HG03097 (cell line): ENCODE data around the gene FLNB.
"Not testable (repeated sequence)": the region's sequence is repeated elsewhere in the genome, so short reads cannot be mapped to it uniquely, and the experiment has no call there.

ENCODE experiments used
- ATAC-seq: cut with Tn5 transposase; IDR thresholded peaks from one replicate; pipeline ENCODE4 v1.9.1; 2021; ENCODE audit not compliant: unreplicated experiment, low FRiP score

FLNB gene

DNA sequence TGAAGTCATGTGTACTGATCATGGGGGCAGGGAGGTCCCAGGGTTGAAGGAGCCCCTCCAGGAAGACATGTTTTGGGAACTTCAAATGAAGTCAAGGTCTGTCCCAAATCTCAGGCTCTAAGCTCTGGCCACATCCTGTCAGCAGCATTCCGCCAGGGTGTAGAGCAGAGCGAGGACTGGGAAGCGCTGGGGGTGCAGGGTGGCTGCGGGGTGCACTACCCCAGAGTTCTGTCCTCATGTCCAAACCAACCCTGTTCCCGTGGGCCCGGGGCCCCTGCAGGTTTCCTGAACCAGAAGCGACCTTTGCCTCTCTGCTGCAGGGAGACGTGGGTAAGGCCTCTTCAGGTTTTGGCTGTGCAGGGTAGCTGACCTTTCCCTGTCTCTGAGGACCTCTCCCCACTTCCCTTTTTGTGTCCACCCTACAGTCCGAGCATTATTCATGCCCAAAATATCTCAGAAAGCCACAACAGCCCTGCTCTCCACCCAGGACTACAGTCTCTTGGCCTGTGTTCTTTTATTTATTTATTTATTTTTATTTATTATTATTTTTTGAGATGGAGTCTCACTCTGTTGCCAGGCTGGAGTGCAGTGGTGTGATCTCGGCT lies 26.6 kb upstream of the FLNB start:
- no peak for ATAC-seq

DNA sequence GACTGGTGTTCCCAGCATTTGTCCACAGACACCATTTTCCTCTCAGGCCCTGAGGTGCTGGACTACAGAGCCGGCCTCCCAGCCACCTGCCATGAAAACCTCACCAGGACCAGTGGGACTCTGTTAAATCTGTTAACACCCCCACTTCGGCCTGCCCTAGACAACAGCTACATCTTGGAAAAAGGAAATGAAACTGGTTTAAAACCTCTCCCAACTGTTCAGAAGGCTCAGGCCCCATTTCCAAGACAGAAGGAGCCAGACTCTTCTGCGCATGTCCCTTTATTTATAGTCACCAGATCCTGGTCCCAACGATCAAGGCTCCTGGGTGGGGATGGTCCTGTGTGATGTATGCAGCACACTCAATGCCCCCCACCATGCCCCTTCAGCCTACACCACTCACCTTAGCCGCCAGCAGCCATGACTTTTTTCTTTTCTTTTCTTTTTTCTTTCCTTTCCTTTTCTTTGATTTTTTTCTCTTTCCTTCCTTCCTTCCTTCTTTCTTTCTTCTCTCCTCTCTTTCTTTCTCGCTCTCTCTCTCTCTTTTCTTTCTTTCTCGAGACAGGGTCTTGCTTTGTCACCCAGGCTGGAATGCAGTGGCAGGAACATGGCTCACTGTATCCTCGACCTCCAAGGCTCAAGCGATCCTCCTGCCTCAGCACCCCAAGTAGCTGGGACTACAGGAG lies 25.5 kb upstream of the FLNB start:
- ATAC-seq, result no peak

DNA sequence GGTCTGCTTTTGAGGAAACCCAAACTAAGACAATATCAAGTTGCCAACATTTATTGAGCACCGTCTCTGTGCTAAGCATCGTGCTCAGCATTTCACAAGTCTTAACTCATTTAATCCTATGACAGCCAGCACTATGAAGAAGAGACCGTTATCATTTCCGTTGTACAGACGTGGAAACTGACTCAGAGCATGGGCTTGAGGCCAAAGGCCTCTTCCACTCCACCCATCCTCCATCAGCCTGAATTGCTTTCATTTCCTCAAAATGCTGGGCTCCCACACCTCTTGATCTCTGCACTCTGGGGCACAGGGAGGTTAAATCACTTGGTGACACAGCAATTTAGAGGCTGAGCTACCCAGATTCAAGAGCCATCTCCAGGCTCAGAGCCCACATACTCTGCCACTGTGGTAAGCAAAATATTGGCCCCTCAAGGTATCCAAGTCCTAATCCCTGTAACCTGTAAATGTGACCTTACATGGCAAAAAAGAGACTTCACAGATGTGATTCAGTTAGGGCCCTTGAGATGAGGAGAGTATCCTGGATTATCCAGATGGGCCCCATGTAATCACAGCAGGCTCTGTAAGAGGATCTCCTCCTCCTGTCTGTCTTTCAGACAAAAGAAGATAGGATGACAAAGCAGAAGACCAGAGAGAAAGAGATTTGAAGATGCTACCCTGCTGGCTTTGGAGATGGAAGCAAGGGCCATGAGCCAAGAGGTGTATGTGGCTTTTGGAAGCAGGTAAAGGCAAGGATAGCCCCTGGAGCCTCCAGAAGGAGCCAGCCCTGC lies 24.3 kb upstream of the FLNB start:
- ATAC-seq, result peak; percentile 91

DNA sequence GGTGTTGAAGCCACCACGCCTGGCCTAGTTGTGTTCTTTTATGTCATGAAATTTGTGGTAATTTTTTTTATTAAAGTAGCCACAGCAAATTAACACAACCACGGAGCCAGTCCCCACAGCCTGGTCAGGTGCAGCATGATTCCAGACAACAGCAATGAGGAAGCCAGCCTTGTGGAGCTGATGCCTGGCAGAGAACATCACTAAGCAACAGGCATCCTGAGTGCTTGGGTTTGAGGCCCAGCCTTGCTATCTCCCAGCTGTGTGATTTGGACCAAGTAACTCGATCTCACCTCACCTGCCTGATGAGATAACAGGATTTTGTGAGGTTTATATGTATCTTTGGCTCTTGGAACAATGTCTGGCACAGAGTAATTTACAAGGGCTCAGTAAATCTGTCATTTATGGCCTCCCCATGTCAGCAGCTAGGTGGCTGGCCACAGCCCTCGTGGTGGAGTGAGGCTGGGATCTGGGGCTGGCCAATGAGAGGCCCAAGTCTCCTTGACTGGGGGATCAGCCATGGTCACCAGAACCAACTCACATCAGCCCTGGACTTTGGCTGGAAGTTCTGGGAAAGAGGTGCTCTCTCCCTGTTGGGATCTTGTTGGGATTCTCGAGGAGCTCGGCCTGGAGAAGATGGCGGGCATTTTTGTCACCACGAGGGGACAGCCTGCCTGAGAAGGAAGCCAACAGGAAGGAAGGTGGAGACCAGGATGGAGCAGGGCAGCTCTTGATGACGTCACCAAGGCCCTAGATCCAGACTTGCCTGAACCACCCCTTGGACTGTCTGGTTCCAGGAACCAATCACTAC lies 22.8 kb upstream of the FLNB start:
- no peak for ATAC-seq

DNA sequence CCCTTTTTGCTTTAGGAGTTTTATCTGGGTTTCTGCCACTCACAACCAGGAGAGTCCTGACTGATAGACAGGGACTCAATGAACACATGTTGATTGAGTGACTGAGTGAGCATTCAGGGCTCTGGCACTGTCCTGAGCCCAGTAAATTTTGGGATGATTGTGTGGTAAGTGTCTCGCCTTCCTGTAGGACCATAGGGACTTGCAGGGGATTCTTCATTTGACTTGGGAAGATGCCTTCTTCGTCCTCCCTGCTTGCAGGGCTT lies 22.3 kb upstream of the FLNB start:
- no peak for ATAC-seq

- no peak for ATAC-seq
These were observed 22.0 kb upstream of the FLNB start for GRCh38 chr3:57986261-57986660.

- not testable (repeated sequence) for ATAC-seq
These were observed 19.0 kb upstream of the FLNB start for GRCh38 chr3:57989198-57989597.

- ATAC-seq, result no peak
These were observed 18.6 kb upstream of the FLNB start for GRCh38 chr3:57989646-57990045.

- no peak for ATAC-seq
These were observed 15.6 kb upstream of the FLNB start for GRCh38 chr3:57992452-57993213.

GRCh38 chr3:57998366-57999283 lies 9.6 kb upstream of the FLNB start:
- ATAC-seq, result no peak

- no peak for ATAC-seq
These were observed 8.7 kb upstream of the FLNB start for GRCh38 chr3:57999417-58000115.

DNA sequence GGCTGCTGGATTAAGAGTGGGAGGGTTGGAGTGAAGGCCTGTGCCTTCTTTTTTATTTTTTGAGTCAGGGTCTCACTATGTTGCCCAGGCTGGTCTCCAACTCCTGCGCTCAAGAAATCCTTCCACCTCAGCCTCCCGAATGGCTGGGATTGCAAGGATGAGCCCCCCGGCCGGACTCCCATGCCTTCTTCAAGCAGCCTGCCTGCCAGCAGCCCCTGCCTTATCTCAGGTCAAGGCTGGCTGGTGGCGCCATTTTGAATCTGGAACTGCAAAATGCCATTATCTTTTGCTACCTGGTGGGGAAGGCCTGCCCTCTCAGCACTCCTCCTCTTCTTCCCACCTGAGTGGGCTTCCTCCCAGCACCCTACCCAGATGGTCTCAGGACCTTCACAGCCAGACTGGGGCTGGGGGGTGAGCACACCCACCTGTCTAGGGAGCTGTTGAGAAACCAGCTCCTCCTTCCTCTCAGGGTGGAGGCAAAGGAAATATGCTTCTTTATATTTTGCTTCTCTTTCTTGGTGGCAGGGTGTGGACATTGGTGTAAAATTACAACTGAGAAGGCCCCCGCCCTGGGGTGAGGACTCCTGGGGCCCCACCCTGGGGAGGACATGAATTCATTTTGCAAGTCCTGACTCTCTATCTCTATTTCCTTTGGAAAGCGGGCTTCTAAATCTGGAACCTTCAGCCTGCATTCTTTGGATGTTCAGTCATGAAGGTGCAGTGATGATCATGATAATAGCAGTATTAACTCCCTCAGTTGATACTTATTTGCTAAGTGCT lies 7.7 kb upstream of the FLNB start:
- ATAC-seq, result no peak

GRCh38 chr3:58001086-58001467 lies 7.1 kb upstream of the FLNB start:
- ATAC-seq, result no peak

DNA sequence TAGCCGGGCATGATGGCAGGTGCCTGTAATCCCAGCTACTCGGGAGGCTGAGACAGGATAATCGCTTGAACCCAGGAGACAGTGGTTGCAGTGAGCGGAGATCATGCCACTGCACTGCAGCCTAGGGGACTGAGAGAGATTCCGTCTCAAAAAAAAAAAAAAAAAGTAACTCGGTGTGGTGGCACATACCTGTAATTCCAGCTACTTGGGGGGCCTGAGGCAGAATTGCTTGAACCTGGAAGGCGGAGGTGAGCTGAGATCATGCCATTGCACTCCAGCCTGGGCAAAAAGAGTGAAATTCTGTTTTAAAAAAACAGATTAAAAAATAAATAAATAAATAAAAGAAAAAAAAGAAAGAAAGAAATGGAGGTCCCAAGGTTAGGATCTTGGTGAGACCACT lies 6.2 kb upstream of the FLNB start:
- ATAC-seq, result no peak

DNA sequence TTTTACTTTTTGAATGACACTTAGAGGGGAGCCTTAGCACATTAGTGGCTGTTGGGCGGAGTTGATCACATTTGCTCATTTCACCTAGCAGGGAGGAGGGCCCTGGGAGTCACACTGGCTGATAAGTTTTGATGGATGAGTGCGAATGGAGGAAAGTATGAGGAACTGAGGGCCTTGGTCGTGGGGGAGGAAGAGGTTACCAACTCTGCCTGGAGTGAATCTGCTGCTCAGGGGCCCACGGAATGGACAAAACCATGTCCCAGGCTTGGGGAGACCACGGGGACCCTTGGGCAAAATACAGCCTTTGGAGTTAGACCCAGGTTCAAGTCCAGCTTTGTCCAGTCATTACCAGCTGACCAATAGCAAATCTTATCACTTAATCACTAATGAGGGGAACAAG lies 5.1 kb upstream of the FLNB start:
- ATAC-seq, result no peak

DNA sequence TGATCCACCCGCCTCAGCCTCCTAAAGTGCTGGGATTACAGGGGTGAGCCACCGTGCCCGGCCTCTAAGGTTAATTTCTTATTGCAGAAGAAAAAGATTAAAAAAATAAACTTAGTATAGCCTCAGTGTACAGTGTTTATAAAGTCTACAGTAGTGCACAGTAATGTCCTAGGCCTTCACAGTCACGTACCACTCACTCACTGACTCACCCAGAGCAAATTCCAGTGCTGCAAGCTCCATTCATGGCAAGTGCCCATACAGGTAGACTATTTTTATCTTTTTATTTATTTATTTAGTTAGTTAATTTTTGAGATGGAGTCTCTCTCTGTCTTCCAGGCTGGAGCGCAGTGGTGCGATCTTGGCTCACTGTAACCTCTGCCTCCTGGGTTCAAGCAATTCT lies 3.2 kb upstream of the FLNB start:
- no peak for ATAC-seq

DNA sequence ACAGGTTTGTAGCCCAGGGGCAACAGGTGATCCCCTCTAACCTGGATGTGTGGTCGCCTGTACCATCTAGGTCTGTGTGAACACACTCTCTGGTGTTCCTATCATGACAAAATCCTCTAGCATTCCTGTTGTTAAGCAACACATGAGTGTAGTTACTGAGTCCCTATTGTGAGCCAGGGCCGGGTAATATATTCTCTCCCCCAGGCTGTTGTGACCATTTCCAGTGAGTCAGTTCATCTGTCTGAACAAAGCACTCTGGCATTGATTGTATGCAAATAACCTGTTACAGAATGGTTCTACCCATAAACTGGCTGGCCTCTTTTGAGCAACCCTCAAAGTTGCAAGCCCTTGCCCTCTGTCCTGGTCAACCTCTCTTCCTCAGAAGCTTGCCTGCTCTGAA lies 2.6 kb upstream of the FLNB start:
- ATAC-seq, result no peak

DNA sequence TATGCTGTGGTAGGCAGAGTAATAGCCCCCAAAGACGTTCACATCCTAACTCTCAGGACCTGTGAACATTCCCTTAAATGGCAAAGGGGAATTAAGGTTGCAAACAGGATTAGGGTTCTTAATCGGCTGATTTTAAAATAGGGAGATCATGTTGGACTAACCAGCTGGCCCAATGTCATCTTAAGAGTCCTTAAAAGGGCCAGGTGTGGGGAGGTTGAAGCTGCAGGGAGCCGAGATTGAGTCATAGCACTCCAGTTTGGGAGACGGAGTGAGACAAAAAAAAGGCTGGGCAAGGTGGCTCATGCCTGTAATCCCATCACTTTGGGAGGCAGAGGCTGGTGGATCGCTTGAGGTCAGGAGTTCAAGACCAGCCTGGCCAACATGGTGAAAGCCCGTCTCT lies 1.6 kb upstream of the FLNB start:
- ATAC-seq, result no peak
